HG03460 (cell line): ENCODE measurements around the gene NAV2.

Source experiments
- ATAC-seq: cut with Tn5 transposase; IDR thresholded peaks from one replicate; pipeline ENCODE4 v1.9.1; 2021; ENCODE audit not compliant: unreplicated experiment

Gene NAV2

DNA sequence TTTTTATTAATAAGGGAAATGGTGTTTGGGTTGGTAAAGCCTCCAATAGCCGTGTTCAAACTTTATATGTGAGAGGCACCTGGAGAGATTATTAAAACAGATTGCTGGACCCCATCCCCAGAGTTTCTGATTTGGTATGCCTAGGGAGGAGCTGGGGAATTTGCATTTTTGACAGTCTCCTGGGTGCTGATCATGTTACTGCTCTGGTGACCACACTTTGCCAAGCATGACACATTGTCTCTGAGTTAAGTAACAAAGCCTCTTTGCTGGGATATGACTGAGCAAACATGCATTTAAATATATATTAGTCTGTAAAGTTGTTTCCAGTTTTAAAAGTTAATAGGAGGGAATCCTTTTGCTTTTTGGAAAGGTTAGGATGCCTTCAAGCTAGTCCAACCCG is 140.4 kb downstream of the NAV2 start:
- no peak for ATAC-seq

DNA sequence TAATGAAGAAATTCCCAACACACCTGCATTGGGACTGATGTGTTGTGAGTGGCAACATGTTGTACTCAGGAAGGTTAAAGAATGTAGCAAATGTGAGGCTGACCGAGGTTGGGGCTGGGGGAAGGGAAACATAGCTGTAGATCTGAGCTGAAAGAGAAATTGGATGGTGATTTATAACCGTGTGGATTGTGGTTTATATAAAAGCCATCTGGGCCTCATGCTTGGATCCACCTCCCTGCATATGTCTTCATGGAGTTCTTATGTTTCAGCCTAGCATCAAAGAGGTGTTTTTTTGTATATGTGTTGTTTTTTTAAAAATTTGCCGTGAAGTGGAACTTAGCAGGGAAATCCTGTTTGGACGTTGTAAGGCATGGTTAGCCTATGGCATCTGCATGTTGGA is 141.3 kb downstream of the NAV2 start:
- ATAC-seq: no peak

DNA sequence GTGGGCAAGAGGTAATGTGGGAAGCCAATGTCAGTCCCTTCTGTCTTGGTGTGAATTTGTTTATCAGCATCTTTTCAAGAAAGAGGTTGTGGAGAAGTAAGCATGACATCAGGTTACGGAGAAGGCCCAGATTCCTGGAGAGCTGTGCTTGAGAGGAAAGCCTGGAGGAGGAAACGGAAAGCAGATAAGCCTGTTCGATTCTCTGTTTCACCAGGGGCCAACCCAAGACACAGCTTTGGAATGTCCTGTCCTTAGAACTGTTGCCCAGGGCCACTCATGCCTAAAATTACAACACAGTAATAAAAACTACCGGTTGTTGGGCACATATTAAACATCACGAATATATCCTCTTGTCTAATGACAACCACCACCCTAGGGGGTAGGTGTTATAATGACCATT is 148.5 kb downstream of the NAV2 start:
- no peak for ATAC-seq

DNA sequence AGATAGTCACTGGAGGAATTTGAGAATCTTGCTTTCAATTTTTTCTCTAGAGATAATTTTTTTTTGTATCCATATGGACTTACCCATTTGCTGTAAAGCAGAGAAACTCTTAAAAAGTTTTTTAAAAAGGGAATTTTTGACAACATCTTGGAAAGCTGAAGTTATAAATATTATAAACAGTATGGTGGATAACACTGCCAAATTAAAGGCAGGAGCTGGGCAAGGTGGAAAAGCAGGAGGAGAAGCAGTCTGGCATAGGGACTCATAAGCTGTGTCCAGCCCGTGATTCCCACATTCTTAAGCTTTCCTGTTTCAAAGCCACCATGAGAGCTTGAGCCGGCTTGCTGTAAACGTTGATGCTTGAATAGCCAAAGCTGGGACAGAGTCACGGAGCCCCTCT is 149.5 kb downstream of the NAV2 start:
- ATAC-seq: no peak

DNA sequence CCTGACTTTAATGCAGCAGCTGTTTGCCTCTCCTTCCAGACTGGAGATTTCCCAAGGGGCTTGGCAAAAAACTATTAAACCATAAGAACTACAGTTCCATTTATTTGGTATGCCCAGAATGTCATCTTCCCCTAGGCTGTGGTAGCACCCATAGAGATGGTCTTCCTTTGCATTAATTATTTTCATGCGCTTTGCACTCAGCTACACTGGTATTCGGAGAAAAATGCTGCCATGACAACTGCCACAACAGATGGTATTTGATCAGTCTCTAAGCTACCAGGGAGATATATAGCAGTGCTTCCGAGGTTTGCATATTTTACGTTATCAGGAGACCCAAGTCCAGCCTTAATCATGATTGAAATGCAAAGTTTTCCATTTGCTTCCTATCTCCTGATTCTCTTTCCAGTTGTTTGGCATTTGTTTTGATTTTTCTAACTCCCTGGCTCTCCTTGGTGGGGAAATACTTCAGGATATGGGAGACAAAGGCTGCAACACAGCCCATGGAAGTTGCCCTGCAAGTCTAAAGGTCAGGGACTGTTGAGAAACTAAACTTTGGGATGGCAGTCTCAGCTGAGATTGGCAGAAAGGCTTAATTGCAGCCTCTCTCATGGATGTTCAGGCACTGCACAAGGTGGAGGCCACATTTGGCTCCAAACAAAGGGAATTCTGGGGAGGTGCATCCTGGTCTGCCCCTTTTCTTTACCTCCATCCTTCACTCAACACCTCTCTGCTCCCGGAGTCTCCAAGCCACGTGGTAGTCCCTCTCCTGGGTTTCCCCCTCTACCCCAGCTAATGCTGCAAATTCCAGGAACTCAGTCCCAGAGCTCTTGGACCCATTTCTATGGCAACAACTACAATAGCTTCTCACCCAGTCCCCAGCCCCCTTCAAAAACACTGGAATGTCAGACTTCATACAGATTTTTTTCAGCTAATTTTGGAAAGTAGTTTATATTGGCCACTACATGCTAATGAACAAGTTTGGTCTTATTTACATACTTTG is 151.8 kb downstream of the NAV2 start:
- no peak for ATAC-seq

DNA sequence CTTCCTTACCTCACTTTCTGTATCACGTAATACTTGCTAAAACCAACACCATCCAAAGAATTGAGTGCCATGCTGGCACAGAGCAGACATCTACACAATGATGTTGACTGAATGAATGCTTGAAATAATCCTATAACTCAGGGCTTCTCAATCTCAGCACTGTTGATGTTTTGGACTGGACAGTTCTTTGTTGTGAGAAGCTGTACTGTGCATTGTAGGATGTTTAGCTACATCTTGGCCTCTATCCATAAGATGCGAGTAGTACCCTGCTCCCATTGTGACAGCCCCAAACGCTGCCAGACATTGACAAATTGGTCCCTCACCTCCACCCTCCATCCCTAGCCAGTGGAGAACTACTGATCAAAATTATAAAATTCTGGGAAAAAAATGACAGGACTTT is 153.4 kb downstream of the NAV2 start:
- no peak for ATAC-seq

DNA sequence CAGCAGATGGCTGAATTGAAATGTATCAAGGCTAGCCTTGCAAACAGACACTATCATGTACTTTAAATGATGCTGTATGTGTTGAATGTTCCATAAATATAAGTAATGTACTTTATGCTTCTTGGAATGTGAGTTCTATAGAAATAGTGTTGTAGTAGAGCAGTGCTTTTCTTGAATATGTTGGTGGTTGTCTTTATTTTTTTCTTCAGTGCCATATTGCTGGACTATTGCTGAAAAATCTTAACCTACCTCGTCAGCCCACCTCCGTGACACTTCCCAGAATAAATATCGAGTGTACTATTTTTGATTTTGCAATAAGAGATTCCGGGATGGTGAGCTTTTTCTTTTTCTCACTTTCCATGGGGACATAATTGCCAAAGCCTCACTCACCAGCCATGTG is 153.9 kb downstream of the NAV2 start:
- ATAC-seq: no peak

DNA sequence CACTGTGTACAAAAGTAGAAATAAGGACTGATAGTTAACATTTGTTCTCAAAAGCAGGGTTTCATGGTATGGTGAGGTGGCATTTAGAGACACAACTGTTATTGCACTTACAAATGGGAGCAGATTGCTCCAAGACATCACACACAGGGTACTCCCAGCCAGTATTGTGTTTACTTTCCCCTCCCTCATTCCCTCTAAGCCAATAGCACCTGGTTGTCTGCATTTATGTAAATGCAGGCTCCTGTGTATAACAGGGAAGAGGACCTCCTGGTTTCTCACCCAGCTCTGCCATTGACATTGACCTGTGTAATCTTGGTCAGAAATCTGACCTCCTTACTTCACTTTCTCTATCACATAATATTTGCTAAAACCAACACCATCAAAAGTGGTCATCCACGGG is 154.4 kb downstream of the NAV2 start:
- no peak for ATAC-seq

DNA sequence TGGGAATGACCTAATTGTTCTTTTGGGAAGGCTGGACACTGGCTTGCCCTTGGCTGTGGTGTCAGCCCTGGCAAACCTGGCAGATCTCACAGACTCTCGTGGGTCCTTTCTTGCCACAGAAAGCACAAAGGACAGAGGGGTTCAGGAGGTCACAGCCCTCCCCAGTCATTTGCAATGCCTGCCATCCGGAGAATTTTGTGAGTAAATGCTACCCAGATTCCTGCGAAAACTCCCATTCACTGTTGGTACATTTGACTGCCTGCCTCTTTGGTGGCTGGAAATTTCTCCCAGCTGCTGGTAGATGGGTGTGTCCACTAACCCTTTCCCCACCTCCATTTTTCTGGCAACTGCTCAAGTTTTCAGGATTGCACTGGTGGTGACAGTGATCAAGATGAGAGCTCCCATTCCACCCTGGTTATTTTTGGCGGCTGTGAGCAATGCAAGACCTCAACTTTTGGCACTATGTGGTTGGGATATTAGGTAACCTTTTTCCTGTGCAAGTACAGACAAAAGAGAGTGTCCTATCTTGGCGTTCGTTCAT is 155.7 kb downstream of the NAV2 start:
- ATAC-seq: no peak

DNA sequence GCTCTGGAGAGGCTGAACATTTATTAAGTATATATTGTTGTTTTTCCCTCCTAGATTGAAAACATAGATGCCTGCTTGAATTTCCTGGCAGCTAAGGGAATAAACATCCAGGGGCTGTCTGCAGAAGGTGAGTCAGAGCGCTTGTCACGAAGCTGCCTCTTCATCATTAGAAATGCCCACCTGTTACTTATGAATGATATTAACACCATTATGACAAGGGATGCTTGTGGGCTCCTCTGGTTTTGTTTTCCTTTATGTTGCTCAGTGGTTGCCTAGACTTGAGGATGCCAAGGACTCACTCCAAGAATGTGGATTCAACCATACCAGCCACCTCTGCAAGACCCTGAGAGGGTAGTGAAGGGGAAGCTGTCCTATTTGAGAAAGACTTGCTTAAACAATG is 156.2 kb downstream of the NAV2 start:
- no peak for ATAC-seq

DNA sequence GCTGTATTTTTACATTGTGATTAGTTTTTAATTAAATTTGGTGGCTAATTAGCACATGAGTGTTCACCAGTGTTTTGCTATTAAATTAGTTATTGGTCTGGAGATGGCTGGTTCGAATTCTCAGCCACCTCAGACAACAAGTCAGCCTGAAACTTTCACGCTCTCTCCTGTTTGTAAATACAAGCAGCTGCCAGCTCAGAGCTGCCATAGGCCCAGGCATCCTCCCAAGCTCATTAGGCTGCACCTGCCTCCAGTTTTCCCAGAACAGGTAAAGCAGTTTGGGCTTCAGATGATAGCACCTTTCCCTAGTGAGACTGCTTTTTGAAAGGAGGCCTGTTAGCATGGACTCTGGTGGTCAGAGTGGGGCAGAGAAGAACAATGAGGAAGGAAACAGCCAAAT is 156.8 kb downstream of the NAV2 start:
- ATAC-seq: no peak

DNA sequence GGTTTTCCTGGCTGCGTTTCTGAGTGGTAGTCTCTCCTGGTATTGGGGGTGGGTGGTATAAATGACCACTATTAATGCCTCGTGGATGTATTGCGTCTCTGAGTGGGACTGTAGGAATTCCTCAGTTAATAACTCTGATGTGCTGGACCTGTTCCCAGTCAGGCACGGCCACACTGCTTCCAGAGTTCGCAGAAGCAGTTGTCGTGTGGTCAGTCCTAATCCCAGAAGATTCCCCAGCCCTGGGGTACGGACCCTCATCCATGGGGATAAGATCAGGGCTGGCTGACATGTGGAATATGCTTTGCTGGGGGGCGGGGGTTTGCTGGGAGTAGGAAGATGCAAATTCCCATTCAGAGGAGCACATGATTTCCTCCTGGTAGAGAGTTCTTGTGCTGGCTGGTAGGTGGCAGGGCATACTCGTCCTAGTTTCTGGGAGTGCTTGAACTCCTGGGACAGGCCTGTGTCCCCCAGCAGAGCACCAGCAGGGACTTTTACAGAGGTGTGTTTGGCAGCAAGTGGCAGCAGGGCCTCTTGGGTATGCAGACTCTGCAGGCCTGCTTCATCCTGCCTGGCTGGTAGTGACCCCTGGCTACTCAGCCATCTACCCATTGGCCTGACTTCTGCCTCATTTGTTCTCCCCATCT is 157.4 kb downstream of the NAV2 start:
- ATAC-seq: no peak

DNA sequence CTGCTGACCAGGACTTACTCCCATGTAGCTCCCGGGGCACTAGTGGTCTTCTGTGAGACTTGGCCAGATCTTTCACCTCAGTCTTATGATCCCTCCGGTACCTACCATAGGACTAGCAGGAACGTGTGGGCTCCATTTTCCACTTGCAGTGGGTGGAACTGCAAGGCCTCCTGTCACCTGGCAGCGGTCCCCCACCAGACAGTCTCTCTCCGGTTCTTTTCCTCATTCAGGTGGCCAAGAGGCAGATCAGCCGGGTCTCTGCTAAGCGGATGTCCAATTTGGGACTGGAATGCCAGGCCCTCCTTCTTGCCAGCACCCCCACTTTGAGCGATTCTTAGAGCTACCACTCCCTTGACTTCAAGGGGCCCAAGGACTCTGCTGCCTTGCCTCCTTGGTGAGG is 158.9 kb downstream of the NAV2 start:
- ATAC-seq: no peak

DNA sequence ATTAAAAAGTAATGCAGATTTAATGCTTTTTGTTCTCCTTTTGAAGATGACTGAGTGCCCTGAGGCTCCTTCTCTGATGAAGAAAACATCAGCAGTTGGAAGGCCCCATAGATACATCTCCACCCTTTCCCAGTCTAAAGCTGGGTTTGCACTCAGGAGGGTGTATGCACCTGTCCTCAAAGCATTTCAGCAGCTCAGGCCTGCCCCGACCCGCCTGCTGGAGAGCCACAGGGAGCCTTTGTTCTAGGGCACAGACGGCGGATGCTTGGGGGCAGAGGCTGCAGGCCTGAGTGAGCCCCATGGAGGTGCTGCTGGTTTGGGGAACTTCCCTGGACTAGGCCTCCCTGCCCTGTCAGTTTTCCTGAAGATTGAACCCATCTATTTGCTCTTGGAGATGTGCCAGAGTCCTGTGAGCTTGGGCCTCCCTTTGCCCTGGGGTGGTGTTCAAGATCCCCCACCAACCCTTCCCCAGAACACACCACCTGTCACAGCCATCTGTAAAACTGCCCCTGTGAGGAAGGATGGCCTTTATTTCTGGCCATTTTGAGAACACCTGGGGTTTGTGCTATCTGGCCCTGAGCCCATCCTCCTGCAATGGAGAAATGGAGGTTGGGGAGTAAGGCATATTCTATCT is 160.0 kb downstream of the NAV2 start:
- no peak for ATAC-seq

DNA sequence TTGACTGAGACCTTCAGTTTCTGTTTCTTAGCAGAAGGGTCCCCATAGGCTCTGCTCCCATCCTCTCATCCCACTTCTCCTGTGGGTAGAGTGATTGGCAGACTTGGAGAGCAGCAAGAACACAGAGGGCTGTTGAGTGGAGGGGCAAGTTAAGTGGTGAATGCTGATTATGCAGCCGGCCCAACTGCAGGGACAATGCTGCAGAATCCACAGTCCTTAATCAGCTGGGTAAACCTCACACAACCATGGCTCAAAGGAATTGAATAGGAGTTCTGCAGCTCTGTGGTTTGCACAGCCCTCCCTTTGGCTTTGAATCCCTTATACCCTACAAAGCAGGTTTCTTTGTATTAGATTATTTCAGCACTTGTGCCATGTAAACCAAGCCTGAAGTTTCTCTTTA is 161.1 kb downstream of the NAV2 start:
- ATAC-seq: no peak

DNA sequence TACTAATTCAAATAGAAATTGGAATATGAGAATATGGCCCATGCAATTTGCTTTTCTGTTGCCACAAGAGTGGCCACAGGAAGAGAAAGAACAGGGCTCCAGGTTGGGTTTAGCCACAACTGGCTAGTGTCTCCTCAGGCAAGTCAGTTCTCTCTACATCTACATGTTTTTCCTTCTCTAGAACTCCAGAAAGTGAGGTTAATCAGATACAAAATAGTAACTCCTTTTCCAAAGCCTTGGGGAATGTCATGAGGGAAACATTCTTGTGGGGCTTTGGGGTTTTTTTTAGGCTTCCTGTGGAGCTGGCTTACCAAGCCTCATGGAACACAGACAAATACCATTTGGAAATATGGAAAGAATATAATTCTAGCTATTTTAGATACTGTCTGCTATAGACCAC is 161.6 kb downstream of the NAV2 start:
- ATAC-seq: no peak

DNA sequence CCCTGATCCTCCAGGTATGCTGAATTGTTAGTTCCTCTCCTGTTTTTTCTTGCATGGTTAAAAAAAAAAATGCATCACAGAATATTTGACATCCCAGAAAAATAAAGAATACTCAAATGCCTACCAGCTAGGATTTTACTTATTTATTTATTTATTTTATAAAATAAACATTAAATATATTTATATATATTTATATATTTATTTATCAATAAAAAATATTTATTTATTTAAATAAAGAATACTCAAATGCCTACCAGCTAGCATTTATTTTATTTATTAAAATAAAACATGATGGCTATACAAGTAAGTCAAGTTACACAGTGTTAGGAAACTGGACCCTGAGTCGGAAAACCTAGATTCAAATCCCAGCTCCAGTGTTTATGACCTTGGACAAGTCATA is 164.1 kb downstream of the NAV2 start:
- no peak for ATAC-seq

DNA sequence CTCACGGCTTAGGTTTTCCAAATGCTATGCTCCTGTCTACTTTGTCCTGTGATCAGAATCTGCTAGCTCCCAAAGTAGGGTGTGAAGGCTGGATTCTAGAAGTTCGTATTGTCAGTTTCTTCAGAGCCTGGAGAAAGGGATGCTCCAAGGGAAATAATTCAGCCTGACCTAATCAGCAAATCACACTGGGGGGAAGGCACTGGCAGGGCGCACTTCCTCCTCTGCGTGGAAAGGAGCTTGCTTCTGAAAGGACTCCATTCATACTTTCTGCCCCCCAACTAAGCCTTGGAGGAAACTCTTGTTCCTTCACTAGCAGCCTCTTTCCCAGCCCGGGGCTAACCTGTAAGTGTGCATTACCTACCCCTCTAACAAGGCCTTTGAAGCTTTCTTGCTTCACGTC is 165.9 kb downstream of the NAV2 start:
- ATAC-seq: no peak

DNA sequence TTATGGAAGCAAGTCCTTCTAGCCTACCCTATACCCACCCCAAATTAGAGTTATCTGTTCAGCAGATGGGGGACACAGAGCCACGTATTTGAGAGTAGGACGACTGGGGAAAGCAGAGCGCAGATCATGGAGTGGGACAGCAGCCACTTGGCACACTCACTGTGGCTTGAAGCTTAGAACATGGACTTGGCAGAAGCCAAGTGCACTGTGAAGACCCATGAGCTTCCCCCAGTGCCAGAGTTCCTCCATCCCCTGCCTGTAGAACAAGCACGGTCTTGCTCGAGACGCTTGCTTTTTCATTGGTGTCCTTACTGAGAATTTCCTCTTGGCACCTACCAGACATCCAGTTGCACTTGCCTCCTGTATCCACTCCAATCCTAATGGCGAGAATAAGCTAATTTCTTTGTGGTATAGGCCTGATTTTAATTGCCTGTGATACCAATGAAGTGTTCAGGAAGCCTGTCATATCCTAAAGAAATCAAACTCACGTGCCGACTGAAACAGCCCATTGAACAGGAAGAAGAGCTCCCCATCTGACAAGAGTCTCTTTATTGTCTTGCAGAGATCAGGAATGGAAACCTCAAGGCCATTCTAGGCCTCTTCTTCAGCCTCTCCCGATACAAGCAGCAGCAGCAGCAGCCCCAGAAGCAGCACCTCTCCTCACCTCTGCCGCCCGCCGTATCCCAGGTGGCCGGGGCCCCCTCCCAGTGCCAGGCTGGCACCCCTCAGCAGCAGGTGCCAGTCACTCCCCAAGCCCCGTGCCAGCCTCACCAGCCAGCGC is 166.9 kb downstream of the NAV2 start:
- ATAC-seq: no peak

DNA sequence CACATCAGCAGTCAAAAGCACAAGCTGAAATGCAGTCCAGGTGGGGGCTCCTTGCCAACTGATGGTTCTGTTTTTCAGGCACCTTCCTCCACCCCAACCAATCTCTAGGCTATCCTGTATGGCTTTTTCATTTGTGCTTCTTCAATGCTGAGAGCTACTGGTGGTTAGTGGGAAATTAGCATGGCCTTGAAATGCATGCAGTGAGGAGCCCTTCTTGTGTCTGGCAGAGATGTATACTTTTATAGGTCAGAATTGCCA is 167.4 kb downstream of the NAV2 start:
- no peak for ATAC-seq

DNA sequence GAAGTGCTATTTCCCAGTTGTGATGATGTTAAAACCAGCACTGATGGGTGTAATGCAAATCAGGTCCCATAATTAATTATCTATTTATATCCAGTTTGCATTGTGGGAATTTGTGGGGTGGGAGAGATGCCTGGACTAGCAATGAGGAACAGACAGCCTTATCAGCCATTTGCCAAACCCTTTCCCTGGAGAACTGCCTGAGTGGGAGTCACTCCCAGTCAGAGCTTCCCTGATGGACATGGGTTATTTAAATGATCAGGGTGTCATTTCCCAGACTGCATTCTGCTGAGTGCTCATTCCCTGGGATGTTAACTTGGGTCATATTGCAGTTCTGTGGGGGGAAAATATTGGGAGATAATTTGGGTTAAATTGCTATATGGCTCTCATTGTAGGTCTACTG is 168.5 kb downstream of the NAV2 start:
- no peak for ATAC-seq
